ENCODE data around the gene IFT25.
"Not testable (repeated sequence)": the region's sequence is repeated elsewhere in the genome, so short reads cannot be mapped to it uniquely, and the experiment has no call there.

The IFT25 gene

DNA sequence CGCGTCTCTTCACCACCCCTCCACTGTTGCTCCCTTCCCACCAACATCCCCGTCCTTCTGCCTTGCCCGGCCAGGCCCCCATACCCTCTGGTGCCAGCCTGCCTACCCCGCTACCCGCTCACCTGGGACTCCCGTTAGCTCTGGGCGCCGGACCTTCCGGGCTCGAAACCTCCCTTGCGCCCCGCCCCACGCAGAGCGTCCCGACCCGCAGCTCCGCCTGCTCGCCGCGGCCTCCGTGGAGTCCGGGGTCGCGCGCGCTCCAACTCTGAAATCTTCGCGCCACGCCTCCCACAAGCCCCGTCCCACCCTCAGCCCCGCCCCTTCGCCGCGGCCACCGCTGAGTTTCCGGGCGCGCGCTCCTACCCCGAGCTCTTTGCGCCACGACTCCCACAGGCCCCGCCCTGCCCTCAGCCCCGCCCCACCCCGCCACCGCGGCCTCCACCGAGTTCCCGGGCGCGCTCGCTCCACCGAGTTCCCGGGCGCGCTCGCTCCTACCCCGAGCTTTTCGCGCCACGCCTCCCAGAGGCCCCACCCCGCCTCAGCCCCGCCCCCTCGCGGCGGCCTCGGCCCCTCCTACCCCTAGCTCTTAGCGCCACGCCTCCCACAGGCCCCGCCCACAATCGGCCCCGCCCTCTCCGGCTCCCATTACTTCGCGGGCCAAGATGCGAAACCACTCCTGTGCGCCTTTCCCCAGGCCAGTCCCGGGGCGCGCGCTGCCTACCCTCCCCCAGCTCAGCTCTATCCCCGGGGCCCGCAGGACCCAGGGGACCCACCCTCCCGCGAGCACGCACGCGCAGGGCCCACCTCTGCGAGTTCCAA is at the start of gene IFT25:
IFT25 (minus strand) TSS at position 267 of the 819 bp plus-strand sequence. CDS start 5,617 bp downstream, outside the sequence.
- peak within 1 kb of the TSS; percentile 80 to 84 for H3K4me3 ChIP-seq (ENCODE audit: low read depth in 1 of 2, low read length in 2 of 2)
- H3K36me3 ChIP-seq (ENCODE audit: control insufficient read depth in 1 of 2, insufficient read depth in 2 of 2, low read length in 2 of 2): no peaks in the 10 kb centered on the region
- H3K9me3 ChIP-seq (ENCODE audit: control insufficient read depth in 1 of 2, low read length in 2 of 2): no peaks in the 10 kb centered on the region
- H3K27me3 ChIP-seq (ENCODE audit: low read depth, low read length): no peaks in the 10 kb centered on the region
- H3K4me1 ChIP-seq (ENCODE audit: control insufficient read depth in 1 of 2, insufficient read depth in 2 of 2, low read length in 2 of 2): peaks cover 5 to 30% of the 10 kb centered on the region in 2 donors
- peak within 1 kb of the TSS; percentile 70 for H3K27ac ChIP-seq (ENCODE audit: low read length)

DNA sequence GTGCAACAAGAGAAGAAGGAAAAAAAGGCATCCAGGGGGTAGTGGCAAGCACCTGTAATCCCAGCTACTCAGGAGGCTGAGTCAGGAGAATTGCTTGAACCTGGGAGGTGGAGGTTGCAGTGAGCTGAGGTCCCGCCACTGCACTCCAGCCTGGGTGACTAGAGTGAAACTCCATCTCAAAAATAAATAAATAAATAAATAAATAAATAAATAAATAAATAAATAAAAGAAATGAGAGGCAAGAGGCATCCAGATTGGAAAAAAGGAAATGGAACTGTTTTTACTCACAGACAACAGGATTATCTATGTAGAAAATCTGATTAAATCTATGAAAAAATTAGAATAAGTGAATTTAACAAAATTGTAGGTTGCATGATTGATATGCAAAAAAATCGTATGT is 49.0 kb upstream of the IFT25 start:
- not testable (repeated sequence) for H3K4me1 ChIP-seq (ENCODE audit: control insufficient read depth in 1 of 2, insufficient read depth in 2 of 2, low read length in 2 of 2); H3K27ac ChIP-seq (ENCODE audit: low read length); H3K4me3 ChIP-seq (ENCODE audit: low read depth in 1 of 2, low read length in 2 of 2); H3K27me3 ChIP-seq (ENCODE audit: low read depth, low read length); H3K9me3 ChIP-seq (ENCODE audit: control insufficient read depth in 1 of 2, low read length in 2 of 2); H3K36me3 ChIP-seq (ENCODE audit: control insufficient read depth in 1 of 2, insufficient read depth in 2 of 2, low read length in 2 of 2)

DNA sequence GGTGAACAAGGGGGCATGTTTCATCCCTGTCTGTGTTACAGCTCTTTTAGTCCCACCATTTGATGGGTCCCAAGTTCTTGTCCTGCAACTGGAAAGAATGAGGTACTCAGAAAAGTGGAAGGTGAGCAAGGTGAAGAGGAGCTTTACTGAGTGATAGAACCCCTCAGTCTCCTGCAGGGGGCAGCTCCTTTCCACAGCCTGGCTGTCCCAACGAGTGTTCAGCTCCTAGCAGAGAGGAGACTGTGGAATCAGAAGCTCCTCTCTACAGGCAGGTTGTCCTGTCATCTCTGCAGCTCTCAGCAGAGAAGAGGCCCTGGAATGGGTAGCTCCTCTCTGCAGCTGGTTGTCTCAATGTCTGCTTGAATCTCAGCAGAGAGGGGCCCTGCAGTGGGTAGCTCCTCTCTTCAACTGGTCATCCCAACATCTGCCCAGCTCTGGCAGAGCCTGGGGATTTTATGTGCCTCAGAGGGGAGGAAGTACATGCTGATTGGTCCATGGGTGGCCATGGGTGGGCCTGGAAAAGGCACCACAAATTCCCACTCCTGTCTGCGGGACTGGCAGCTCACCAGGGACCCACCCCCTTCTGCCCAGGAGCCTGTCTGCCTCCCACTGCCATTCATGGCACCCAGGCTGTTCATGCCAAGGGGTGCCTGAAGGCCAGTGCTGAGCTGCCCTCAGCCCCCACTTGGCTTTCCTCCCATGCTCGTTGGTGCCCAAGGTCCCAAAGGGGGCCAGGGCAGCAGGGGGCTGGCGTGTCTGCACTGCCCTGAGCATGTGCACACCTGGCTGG is 46.8 kb upstream of the IFT25 start:
- H3K4me3 ChIP-seq (ENCODE audit: low read depth in 1 of 2, low read length in 2 of 2): no peak overlapping the region
- H3K4me1 ChIP-seq (ENCODE audit: control insufficient read depth in 1 of 2, insufficient read depth in 2 of 2, low read length in 2 of 2): no peaks in the 10 kb centered on the region
- H3K27ac ChIP-seq (ENCODE audit: low read length): no peak overlapping the region
- no peaks in the 10 kb centered on the region for H3K36me3 ChIP-seq (ENCODE audit: control insufficient read depth in 1 of 2, insufficient read depth in 2 of 2, low read length in 2 of 2)
- no peaks in the 10 kb centered on the region for H3K9me3 ChIP-seq (ENCODE audit: control insufficient read depth in 1 of 2, low read length in 2 of 2)
- H3K27me3 ChIP-seq (ENCODE audit: low read depth, low read length): no peaks in the 10 kb centered on the region

- Histone ChIP-seq H3K4me3 (ENCODE audit: low read depth in 1 of 2, low read length in 2 of 2) (no peak overlapping the region), H3K9me3 (ENCODE audit: control insufficient read depth in 1 of 2, low read length in 2 of 2) (no peaks in the 10 kb centered on the region), H3K27me3 (ENCODE audit: low read depth, low read length) (no peaks in the 10 kb centered on the region), H3K36me3 (ENCODE audit: control insufficient read depth in 1 of 2, insufficient read depth in 2 of 2, low read length in 2 of 2) (no peaks in the 10 kb centered on the region), H3K27ac (ENCODE audit: low read length) (no peak overlapping the region), H3K4me1 (ENCODE audit: control insufficient read depth in 1 of 2, insufficient read depth in 2 of 2, low read length in 2 of 2) (peaks cover 0 to under 1% of the 10 kb centered on the region in 2 donors)
Observed at GRCh38 chr1:53987880-53988279, 42.4 kb upstream of the IFT25 start.

DNA sequence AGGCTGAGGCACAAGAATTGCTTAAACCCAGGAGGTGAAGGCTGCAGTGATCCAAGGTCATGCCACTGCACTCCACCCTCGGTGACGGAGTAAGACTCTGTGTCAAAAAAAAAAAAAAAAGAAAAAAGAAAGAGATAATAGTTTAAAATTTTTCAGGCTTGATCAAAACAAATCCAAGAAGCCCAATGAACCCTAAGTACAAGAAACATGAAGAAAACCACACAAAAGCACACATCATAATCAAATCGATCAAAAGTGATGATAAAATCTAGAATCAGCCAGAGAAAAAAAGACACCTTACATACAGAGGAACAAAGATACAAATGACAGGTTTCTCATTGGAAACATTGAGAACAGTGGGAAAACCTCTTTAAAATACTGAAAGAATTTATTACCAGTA is 41.0 kb upstream of the IFT25 start:
- Histone ChIP-seq H3K27me3 (ENCODE audit: low read depth, low read length) (no peaks in the 10 kb centered on the region), H3K27ac (ENCODE audit: low read length) (no peak overlapping the region), H3K9me3 (ENCODE audit: control insufficient read depth in 1 of 2, low read length in 2 of 2) (no peaks in the 10 kb centered on the region), H3K4me3 (ENCODE audit: low read depth in 1 of 2, low read length in 2 of 2) (no peak overlapping the region), H3K4me1 (ENCODE audit: control insufficient read depth in 1 of 2, insufficient read depth in 2 of 2, low read length in 2 of 2) (peaks cover 3 to 10% of the 10 kb centered on the region in 2 donors), H3K36me3 (ENCODE audit: control insufficient read depth in 1 of 2, insufficient read depth in 2 of 2, low read length in 2 of 2) (no peaks in the 10 kb centered on the region)

GRCh38 chr1:53984726-53985125 is 39.2 kb upstream of the IFT25 start:
- no peaks in the 10 kb centered on the region for H3K27me3 ChIP-seq (ENCODE audit: low read depth, low read length)
- H3K4me1 ChIP-seq (ENCODE audit: control insufficient read depth in 1 of 2, insufficient read depth in 2 of 2, low read length in 2 of 2): peaks cover 3 to 10% of the 10 kb centered on the region in 2 donors
- no peak overlapping the region for H3K27ac ChIP-seq (ENCODE audit: low read length)
- H3K4me3 ChIP-seq (ENCODE audit: low read depth in 1 of 2, low read length in 2 of 2): no peak overlapping the region
- no peaks in the 10 kb centered on the region for H3K9me3 ChIP-seq (ENCODE audit: control insufficient read depth in 1 of 2, low read length in 2 of 2)
- no peaks in the 10 kb centered on the region for H3K36me3 ChIP-seq (ENCODE audit: control insufficient read depth in 1 of 2, insufficient read depth in 2 of 2, low read length in 2 of 2)

- Histone ChIP-seq H3K27ac (ENCODE audit: low read length) (no peak overlapping the region), H3K4me3 (ENCODE audit: low read depth in 1 of 2, low read length in 2 of 2) (peak overlapping the region; percentile 54 to 58), H3K27me3 (ENCODE audit: low read depth, low read length) (no peaks in the 10 kb centered on the region), H3K36me3 (ENCODE audit: control insufficient read depth in 1 of 2, insufficient read depth in 2 of 2, low read length in 2 of 2) (no peaks in the 10 kb centered on the region), H3K4me1 (ENCODE audit: control insufficient read depth in 1 of 2, insufficient read depth in 2 of 2, low read length in 2 of 2) (peaks cover 3 to 10% of the 10 kb centered on the region in 2 donors), H3K9me3 (ENCODE audit: control insufficient read depth in 1 of 2, low read length in 2 of 2) (no peaks in the 10 kb centered on the region)
Observed at GRCh38 chr1:53982763-53983104, 37.2 kb upstream of the IFT25 start.

DNA sequence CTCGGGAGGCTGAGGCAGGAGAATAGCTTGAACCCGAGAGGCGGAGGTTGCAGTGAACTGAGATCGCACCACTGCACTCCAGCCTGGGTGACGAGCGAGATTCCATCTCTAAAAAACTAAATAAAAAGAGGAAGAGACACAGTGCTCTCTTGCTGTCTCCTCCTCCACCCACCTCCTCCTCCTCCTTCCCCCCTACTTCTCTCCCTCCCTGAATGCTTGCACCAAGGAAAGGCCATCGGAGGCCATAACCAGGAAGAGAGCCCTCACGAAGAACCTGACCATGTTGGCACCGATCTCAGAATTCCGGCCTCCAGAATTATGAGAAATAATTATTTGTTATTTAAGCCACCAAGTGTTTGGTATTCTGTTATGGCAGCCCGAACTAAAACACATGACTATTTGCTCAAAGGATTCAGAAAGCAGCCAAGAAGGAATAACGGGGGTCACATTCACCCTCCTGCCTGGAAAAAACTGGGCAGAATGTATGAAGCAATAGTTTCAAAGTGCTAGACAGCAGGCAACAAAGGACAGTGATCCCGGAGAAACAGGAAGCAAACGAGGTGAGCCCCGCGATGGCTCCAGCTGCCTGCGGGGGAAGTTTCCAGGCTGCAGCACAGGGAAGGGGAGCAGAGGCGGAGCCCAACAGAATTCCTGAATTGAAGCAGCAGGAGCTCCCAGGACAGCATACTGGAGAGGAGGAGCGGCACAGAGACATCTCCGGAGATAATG is 36.7 kb upstream of the IFT25 start:
- Histone ChIP-seq H3K4me1 (ENCODE audit: control insufficient read depth in 1 of 2, insufficient read depth in 2 of 2, low read length in 2 of 2) (peaks cover 3 to 10% of the 10 kb centered on the region in 2 donors), H3K27me3 (ENCODE audit: low read depth, low read length) (no peaks in the 10 kb centered on the region), H3K4me3 (ENCODE audit: low read depth in 1 of 2, low read length in 2 of 2) (peak overlapping the region; percentile 54 to 58), H3K9me3 (ENCODE audit: control insufficient read depth in 1 of 2, low read length in 2 of 2) (no peaks in the 10 kb centered on the region), H3K27ac (ENCODE audit: low read length) (no peak overlapping the region), H3K36me3 (ENCODE audit: control insufficient read depth in 1 of 2, insufficient read depth in 2 of 2, low read length in 2 of 2) (no peaks in the 10 kb centered on the region)

GRCh38 chr1:53981220-53981619 is 35.7 kb upstream of the IFT25 start:
- Histone ChIP-seq H3K27ac (ENCODE audit: low read length) (no peak overlapping the region), H3K4me3 (ENCODE audit: low read depth in 1 of 2, low read length in 2 of 2) (no peak overlapping the region), H3K27me3 (ENCODE audit: low read depth, low read length) (no peaks in the 10 kb centered on the region), H3K9me3 (ENCODE audit: control insufficient read depth in 1 of 2, low read length in 2 of 2) (no peaks in the 10 kb centered on the region), H3K36me3 (ENCODE audit: control insufficient read depth in 1 of 2, insufficient read depth in 2 of 2, low read length in 2 of 2) (no peaks in the 10 kb centered on the region), H3K4me1 (ENCODE audit: control insufficient read depth in 1 of 2, insufficient read depth in 2 of 2, low read length in 2 of 2) (peaks cover 3 to 10% of the 10 kb centered on the region in 2 donors)

GRCh38 chr1:53979712-53980450 is 34.4 kb upstream of the IFT25 start:
- Histone ChIP-seq H3K9me3 (ENCODE audit: control insufficient read depth in 1 of 2, low read length in 2 of 2) (no peaks in the 10 kb centered on the region), H3K4me1 (ENCODE audit: control insufficient read depth in 1 of 2, insufficient read depth in 2 of 2, low read length in 2 of 2) (peaks cover 3 to 10% of the 10 kb centered on the region in 2 donors), H3K36me3 (ENCODE audit: control insufficient read depth in 1 of 2, insufficient read depth in 2 of 2, low read length in 2 of 2) (no peaks in the 10 kb centered on the region), H3K4me3 (ENCODE audit: low read depth in 1 of 2, low read length in 2 of 2) (no peak overlapping the region), H3K27ac (ENCODE audit: low read length) (no peak overlapping the region), H3K27me3 (ENCODE audit: low read depth, low read length) (no peaks in the 10 kb centered on the region)

All from muscle layer of duodenum (tissue), 2 donors.